ENCODE measurements around the gene NUDT13. TPM values are rescaled to one million over a fixed set of nuclear protein-coding genes. Genes with fewer than 3 reads are reported as not detected.

Gene NUDT13
- total RNA-seq, 1 donor from 2014 or later = 3.4 TPM

DNA sequence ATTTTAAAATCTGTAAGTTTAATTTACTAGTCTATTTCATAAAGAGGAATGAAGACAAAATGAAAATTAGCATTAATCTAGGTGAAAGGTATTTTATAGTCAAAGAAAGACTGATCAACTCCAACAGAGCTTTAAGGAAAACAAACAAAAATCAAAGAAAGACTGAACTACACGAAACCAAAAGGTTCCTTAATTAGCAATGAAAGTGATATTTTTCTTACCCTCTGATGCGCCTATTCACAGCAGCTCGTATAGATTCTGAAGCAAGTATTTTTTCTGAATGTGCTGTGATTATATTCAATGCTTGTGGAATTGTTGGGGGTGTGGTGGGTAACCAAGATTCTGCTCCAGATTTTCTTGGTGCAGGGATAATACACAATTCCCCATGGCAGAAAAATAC, 45.8 kb downstream of the NUDT13 start:
- TF ChIP-seq, protein P1, sequence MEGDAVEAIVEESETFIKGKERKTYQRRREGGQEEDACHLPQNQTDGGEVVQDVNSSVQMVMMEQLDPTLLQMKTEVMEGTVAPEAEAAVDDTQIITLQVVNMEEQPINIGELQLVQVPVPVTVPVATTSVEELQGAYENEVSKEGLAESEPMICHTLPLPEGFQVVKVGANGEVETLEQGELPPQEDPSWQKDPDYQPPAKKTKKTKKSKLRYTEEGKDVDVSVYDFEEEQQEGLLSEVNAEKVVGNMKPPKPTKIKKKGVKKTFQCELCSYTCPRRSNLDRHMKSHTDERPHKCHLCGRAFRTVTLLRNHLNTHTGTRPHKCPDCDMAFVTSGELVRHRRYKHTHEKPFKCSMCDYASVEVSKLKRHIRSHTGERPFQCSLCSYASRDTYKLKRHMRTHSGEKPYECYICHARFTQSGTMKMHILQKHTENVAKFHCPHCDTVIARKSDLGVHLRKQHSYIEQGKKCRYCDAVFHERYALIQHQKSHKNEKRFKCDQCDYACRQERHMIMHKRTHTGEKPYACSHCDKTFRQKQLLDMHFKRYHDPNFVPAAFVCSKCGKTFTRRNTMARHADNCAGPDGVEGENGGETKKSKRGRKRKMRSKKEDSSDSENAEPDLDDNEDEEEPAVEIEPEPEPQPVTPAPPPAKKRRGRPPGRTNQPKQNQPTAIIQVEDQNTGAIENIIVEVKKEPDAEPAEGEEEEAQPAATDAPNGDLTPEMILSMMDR (conservative IDR thresholded peaks at IDR 0.05) = no peak
- H3K27me3 Mint-ChIP-seq (ENCODE audit: low read depth) = no peaks in the 10 kb centered on the region
- H3K9me3 Mint-ChIP-seq = no peaks in the 10 kb centered on the region
- H3K36me3 Mint-ChIP-seq (ENCODE audit: low read depth) = peaks cover 22% of the 10 kb centered on the region
- H3K4me1 Mint-ChIP-seq = peaks cover 4% of the 10 kb centered on the region
- no peak overlapping the region for H3K4me3 Mint-ChIP-seq
- no peak overlapping the region for H3K27ac Mint-ChIP-seq (ENCODE audit: unreplicated experiment)
- no peak for DNase-seq (ENCODE audit: low read depth, low spot score)

DNA sequence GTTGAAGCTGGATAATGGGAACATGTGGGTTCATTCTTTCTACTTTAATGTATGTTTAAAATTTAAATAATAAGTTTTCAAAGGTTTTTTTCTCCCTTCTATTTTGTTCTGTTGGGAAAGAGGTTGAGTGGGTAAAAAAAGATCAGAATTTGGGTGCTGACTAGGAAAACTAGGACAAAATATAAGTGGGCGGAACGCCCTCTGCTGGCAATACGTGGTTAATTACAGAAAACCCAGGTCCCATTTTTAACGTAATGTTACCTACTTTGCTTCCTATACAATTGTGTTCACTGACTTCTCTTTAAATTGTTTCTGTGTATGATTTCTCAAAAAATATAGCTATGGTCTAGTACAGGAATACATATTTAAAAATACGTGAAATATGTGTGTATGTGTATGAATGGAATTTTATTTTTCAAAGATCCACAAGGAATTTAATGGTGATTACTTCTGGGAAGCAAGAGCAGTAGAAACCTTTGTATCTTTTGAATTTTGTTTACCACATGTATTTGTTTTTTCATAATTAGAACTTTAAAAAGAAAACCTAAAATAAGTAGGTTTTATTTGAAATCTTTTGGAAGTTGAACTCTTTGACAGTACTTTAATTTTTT, 48.9 kb downstream of the NUDT13 start:
- H3K27me3 Mint-ChIP-seq (ENCODE audit: low read depth) = no peaks in the 10 kb centered on the region
- peaks cover 30% of the 10 kb centered on the region for H3K36me3 Mint-ChIP-seq (ENCODE audit: low read depth)
- peak overlapping the region; percentile 66 for H3K4me3 Mint-ChIP-seq
- no peak overlapping the region for H3K27ac Mint-ChIP-seq (ENCODE audit: unreplicated experiment)
- TF ChIP-seq, protein P1 (conservative IDR thresholded peaks at IDR 0.05) = peak; percentile 92
- H3K9me3 Mint-ChIP-seq = no peaks in the 10 kb centered on the region
- H3K4me1 Mint-ChIP-seq = peaks cover 4% of the 10 kb centered on the region
- DNase-seq (ENCODE audit: low read depth, low spot score) = peak; percentile 58

- H3K4me1 Mint-ChIP-seq = peaks cover 7% of the 10 kb centered on the region
- TF ChIP-seq, protein P1 (conservative IDR thresholded peaks at IDR 0.05) = no peak
- no peaks in the 10 kb centered on the region for H3K27me3 Mint-ChIP-seq (ENCODE audit: low read depth)
- no peak for DNase-seq (ENCODE audit: low read depth, low spot score)
- H3K27ac Mint-ChIP-seq (ENCODE audit: unreplicated experiment) = no peak overlapping the region
- no peaks in the 10 kb centered on the region for H3K9me3 Mint-ChIP-seq
- peaks cover 30% of the 10 kb centered on the region for H3K36me3 Mint-ChIP-seq (ENCODE audit: low read depth)
- H3K4me3 Mint-ChIP-seq = no peak overlapping the region
These were observed 50.8 kb downstream of the NUDT13 start for GRCh38 chr10:73161079-73161478.

DNA sequence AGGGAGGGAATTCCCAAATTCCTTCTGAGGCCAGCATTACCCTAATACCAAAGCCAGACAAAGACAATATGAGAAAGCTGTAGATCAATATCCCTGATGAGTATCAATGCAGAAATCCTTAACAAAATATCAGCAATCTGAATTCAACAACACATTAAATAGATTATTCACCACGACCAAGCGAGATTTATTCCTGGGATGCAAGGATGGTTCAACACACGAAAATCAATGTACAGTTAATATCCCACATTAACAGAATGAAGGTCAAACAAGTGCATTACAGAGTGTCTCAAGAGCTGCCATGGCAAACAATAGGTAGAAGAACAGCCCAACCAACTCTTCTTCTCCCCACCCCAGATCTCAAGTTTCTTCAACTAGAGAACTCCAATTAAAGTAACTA, 51.4 kb downstream of the NUDT13 start:
- no peaks in the 10 kb centered on the region for H3K9me3 Mint-ChIP-seq
- no peaks in the 10 kb centered on the region for H3K27me3 Mint-ChIP-seq (ENCODE audit: low read depth)
- H3K36me3 Mint-ChIP-seq (ENCODE audit: low read depth) = peaks cover 30% of the 10 kb centered on the region
- peaks cover 13% of the 10 kb centered on the region for H3K4me1 Mint-ChIP-seq
- H3K27ac Mint-ChIP-seq (ENCODE audit: unreplicated experiment) = no peak overlapping the region
- H3K4me3 Mint-ChIP-seq = no peak overlapping the region
- DNase-seq (ENCODE audit: low read depth, low spot score) = no peak
- TF ChIP-seq, protein P1 (conservative IDR thresholded peaks at IDR 0.05) = no peak

- TF ChIP-seq, protein P1 (conservative IDR thresholded peaks at IDR 0.05) = no peak
- H3K36me3 Mint-ChIP-seq (ENCODE audit: low read depth) = peaks cover 33% of the 10 kb centered on the region
- DNase-seq (ENCODE audit: low read depth, low spot score) = no peak
- peak overlapping the region; percentile 1 for H3K4me3 Mint-ChIP-seq
- H3K4me1 Mint-ChIP-seq = peaks cover 26% of the 10 kb centered on the region
- no peaks in the 10 kb centered on the region for H3K9me3 Mint-ChIP-seq
- no peak overlapping the region for H3K27ac Mint-ChIP-seq (ENCODE audit: unreplicated experiment)
- no peaks in the 10 kb centered on the region for H3K27me3 Mint-ChIP-seq (ENCODE audit: low read depth)
These were observed 52.8 kb downstream of the NUDT13 start for GRCh38 chr10:73163096-73163495.

Data from neural crest cell (in vitro differentiated cells).